Fibroblast of skin of left quadriceps (primary cell): ENCODE results near the gene LRRC14B.
"Not testable (repeated sequence)": the region's sequence is repeated elsewhere in the genome, so short reads cannot be mapped to it uniquely, and the experiment has no call there.

Experiments used
- DNase-seq, 2 experiments: peaks; one replicate each; pipeline ENCODE4 v3.0.0-alpha.2; 2013; ENCODE audit warnings: low read depth in 2 of 2

Gene LRRC14B

DNA sequence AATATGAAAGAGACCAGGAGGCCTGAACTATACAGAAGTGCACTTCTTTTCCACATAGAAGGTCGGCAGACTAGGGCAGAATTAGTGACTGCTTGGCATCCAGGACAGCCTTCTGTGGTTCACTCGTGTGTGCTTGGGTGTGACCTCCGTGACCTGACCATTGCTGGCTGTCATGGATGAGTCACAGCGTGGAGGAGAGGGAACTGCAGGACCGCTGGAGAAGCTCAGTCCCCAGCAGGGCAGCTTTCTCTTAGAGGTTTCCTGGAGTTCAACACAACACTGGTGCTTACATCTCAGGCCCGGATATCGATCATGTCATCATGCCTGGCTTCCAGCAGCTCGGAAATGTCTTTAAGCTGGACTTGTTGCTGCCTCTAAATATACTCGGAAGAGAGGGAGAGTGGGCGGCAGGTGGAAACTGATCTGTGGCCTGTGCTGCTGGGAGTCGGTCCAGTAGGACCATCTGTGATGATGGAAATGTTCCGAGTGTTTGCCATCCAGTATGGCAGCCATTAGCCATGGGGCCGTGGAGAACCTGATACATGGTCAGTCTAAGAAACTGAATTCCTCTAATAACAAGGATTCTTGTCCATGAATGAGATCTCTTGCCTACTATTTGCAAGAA, 49.9 kb downstream of the LRRC14B start:
- not testable (repeated sequence) for DNase-seq

DNA sequence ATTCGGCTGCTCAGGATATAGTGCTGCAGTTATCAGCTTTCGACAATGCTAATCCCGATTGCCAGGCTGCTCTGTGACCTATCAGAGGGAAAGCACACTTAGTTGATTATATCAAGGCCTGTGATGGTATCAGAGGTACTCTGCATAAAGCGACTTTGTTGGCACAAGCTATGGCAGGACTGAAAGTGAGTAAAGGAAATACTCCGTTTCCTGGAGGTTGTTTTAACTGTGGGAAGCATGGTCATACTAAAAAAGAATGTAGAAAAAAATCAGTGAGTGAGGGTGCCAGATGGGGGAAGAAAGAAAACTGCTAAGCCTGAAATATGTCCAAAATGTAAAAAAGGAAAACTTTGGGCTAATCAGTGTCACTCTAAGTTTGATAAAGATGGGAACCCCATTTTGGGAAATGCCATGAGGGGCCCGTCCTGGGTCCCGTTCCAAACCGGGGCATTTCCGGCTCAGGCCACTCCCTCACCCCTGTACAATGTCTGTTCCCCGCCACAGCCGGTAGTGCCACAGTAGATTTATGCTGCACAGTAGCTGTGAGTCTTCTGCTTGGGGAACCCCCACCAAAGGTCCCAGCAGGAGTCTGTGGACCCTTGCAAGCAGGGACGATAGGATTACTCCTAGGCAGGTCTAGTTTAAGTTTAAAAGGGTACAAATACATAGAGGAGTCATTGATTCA, 52.5 kb downstream of the LRRC14B start:
- not testable (repeated sequence) for DNase-seq

DNA sequence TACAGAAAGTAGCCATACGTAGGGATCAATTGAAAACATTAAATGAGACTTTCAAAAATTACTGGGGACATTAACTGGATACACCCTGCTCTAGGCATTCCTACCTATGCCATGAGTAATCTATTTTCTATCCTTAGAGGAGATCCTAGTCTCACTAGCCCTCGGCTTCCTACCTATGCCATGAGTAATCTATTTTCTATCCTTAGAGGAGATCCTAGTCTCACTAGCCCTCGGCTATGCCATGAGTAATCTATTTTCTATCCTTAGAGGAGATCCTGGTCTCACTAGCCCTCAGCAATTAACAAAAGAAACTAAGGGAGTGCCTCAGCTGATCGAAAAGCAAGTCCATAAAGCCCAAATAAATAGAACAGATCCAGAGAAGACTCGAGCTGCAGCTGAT, 54.4 kb downstream of the LRRC14B start:
- DNase-seq = not testable (repeated sequence)
